GM12878 (cell line): Measurements from ENCODE around the gene ARPC1A. TPM values are rescaled to one million over a fixed set of nuclear protein-coding genes. Genes with fewer than 3 reads are reported as not detected.

Experiments
- ATF2 ChIP-seq: IDR thresholded peaks from 2 replicates; pipeline ENCODE4 v1.6.1; 2012; ENCODE audit warnings: low read length, inconsistent platforms
- BCLAF1 ChIP-seq: fragments of 450-650 bp; IDR thresholded peaks from 2 replicates; pipeline ENCODE4 v1.6.1; 2017; ENCODE audit warnings: antibody characterized with exemption, mild to moderate bottlenecking, moderate library complexity
- BRCA1 ChIP-seq: IDR thresholded peaks from 2 replicates; pipeline ENCODE4 v1.6.1; 2011; ENCODE audit warnings: low read depth, low read length, improper control_type of control experiment
- ETV6 ChIP-seq, 2 experiments: fragments of 450-650 bp in 1 of 2; IDR thresholded peaks in 1 of 2; conservative IDR thresholded peaks in 1 of 2; 2 replicates each; pipeline ENCODE4 v1.6.1; 2014; ENCODE audit warnings: antibody characterized with exemption in 1 of 2, borderline replicate concordance in 1 of 2, low read depth in 1 of 2, mild to moderate bottlenecking in 1 of 2, moderate library complexity in 1 of 2
- EZH2 ChIP-seq: IDR thresholded peaks from 2 replicates; pipeline ENCODE4 v1.6.1; 2012; ENCODE audit warnings: low read depth, mild to moderate bottlenecking, control low read depth, inconsistent platforms, low read length, borderline replicate concordance; ENCODE audit not compliant: control insufficient read depth
- FOS ChIP-seq: IDR thresholded peaks from 3 replicates; pipeline ENCODE4 v1.6.1; 2011; ENCODE audit warnings: borderline replicate concordance; ENCODE audit not compliant: insufficient read length; ENCODE audit errors: extremely low read depth
- FOXK2 ChIP-seq: fragments of 450-650 bp; IDR thresholded peaks from 2 replicates; pipeline ENCODE4 v1.6.1; 2017; ENCODE audit warnings: mild to moderate bottlenecking, moderate library complexity
- FOXM1 ChIP-seq: IDR thresholded peaks from 2 replicates; pipeline ENCODE4 v1.6.1; 2012; ENCODE audit warnings: low read depth, mild to moderate bottlenecking, inconsistent platforms, low read length, moderate library complexity
- HDAC2 ChIP-seq: fragments of 200-600 bp; sonication (generic); IDR thresholded peaks from 2 replicates; pipeline ENCODE4 v1.6.1; 2017
- MYB ChIP-seq: fragments of 150-350 bp; IDR thresholded peaks from 2 replicates; pipeline ENCODE4 v1.6.1; 2014; ENCODE audit warnings: mild to moderate bottlenecking, low read depth, low read length, borderline replicate concordance
- NBN ChIP-seq: fragments of 450-650 bp; IDR thresholded peaks from 2 replicates; pipeline ENCODE4 v1.6.1; 2016
- NR2C2 ChIP-seq: IDR thresholded peaks from 2 replicates; pipeline ENCODE4 v1.6.1; 2011; ENCODE audit warnings: borderline replicate concordance, low read depth; ENCODE audit not compliant: control insufficient read depth, insufficient read length
- RELB ChIP-seq: fragments of 450-650 bp; IDR thresholded peaks from 2 replicates; pipeline ENCODE4 v1.6.1; 2017; ENCODE audit warnings: low read depth, mild to moderate bottlenecking, moderate library complexity
- SP1 ChIP-seq: IDR thresholded peaks from one replicate; pipeline ENCODE4 v1.6.1; 2011; ENCODE audit warnings: low read depth, low read length
- STAT1 ChIP-seq: fragments of 450-650 bp; conservative IDR thresholded peaks from 2 replicates; pipeline ENCODE4 v1.6.1; 2014; ENCODE audit warnings: antibody characterized with exemption, mild to moderate bottlenecking
- WRNIP1 ChIP-seq: IDR thresholded peaks from 2 replicates; pipeline ENCODE4 v1.6.1; 2011; ENCODE audit warnings: low read depth, low read length, improper control_type of control experiment, borderline replicate concordance
- ZBTB11 ChIP-seq: fragments of 450-650 bp; formaldehyde crosslinking; IDR thresholded peaks from 2 replicates; pipeline ENCODE4 v1.5.0; 2022; ENCODE audit warnings: mild to moderate bottlenecking, missing genetic modification characterization
- ZNF207 ChIP-seq: fragments of 450-650 bp; IDR thresholded peaks from 2 replicates; pipeline ENCODE4 v1.6.1; 2014; ENCODE audit warnings: antibody characterized with exemption, mild to moderate bottlenecking, borderline replicate concordance
- ZNF217 ChIP-seq: fragments of 450-650 bp; IDR thresholded peaks from 2 replicates; pipeline ENCODE4 v1.6.1; 2017; ENCODE audit warnings: antibody characterized with exemption, mild to moderate bottlenecking
- polyA plus RNA-seq, 11 experiments: library from polyadenylated mRNA; depleted of rRNA in 4 of 11; unstranded in 6 of 11; stranded (reverse) in 5 of 11; fragments of >200 nt; fragmentation: Nextera tagmentation in 4 of 11; fragmentation: Illumina TruSeq in 1 of 11; extraction: Ambion mirVana in 4 of 11; extraction: Trizol in 1 of 11; gene quantifications; 1 replicate in 1 of 11; 2 replicates in 10 of 11; pipeline versions ENCODE4 v1.2.1 to v1.2.3, GENCODE V29; 2011 to 2016; ENCODE audit warnings: inconsistent platforms in 2 of 11, missing spikeins in 2 of 11, low read depth in 1 of 11
- total RNA-seq, 4 experiments: library from RNA; depleted of rRNA in 3 of 4; stranded (reverse); fragments of >200 nt in 3 of 4; fragmentation: Illumina TruSeq in 1 of 4; extraction: Trizol in 1 of 4; gene quantifications; 2 replicates each; pipeline versions ENCODE4 v1.2.1 to v1.2.3, GENCODE V29; 2013 to 2021

ARPC1A gene
- total and polyA plus RNA-seq, 10 of the 15 experiments (the other 5 are each of a cell fraction or from before 2014, with no cell fraction given) = 42.3 to 152 (median 72.1) TPM

GRCh38 chr7:99380032-99380822 lies 54.5 kb downstream of the ARPC1A start (continued):
- TF ChIP-seq BCLAF1 (no peak), NR2C2 (no peak), FOXK2 (no peak), WRNIP1 (no peak), FOXM1 (no peak), STAT1 (0 out of 2 replicates have a peak, but pooled peaks have one; percentile 33), RELB (peak; percentile 96), ZNF207 (peak; percentile 26; the same call in 1 of the 2 replicates), MYB (0 out of 2 replicates have a peak, but pooled peaks have one; percentile 36), ZBTB11 (CRISPR knock-in tag) (no peak), NBN (no peak; the same call in none of the 2 replicates), ATF2 (no peak), EZH2 (no peak), FOS (no peak), HDAC2 (no peak), ETV6 (conservative IDR thresholded peaks at IDR 0.05 in 1 of 2, IDR thresholded peaks at IDR 0.05 in 1 of 2; ENCODE audit: borderline replicate concordance in 1 of 2, low read depth in 1 of 2) (no peak; a peak in 1 of 4 replicates), ZNF217 (0 out of 2 replicates have a peak, but pooled peaks have one; percentile 16), SP1 (peak; percentile 56), BRCA1 (no peak)
